Effector memory CD4-positive, alpha-beta T cell (primary cell): Measurements from ENCODE around the gene RBM47.

Experiments
- DNase-seq, 3 donors: peaks; one replicate each; pipeline ENCODE4 v3.0.0-alpha.2; 2020
- H3K27ac ChIP-seq: 2 replicates; pipeline ENCODE4 v1.7.0; 2013; ENCODE audit warnings: mild to moderate bottlenecking, low read length, moderate library complexity; ENCODE audit not compliant: insufficient read depth, poor library complexity, severe bottlenecking
- H3K27me3 ChIP-seq: replicated peaks from 2 replicates; pipeline ENCODE4 v1.7.0; 2013; ENCODE audit warnings: mild to moderate bottlenecking, low read length; ENCODE audit not compliant: insufficient read depth, control insufficient read depth, poor library complexity, severe bottlenecking
- H3K36me3 ChIP-seq: 2 replicates; pipeline ENCODE4 v1.7.0; 2013; ENCODE audit warnings: mild to moderate bottlenecking, low read length, moderate library complexity; ENCODE audit not compliant: control insufficient read depth, insufficient read depth
- H3K4me1 ChIP-seq: 2 replicates; pipeline ENCODE4 v1.7.0; 2013; ENCODE audit warnings: low read length, mild to moderate bottlenecking; ENCODE audit not compliant: control insufficient read depth, insufficient read depth, poor library complexity, severe bottlenecking
- H3K4me3 ChIP-seq: 2 replicates; pipeline ENCODE4 v1.7.0; 2013; ENCODE audit warnings: low read length, low read depth, mild to moderate bottlenecking; ENCODE audit not compliant: insufficient read depth, poor library complexity, severe bottlenecking
- H3K9me3 ChIP-seq: 2 replicates; pipeline ENCODE4 v1.7.0; 2013; ENCODE audit warnings: mild to moderate bottlenecking, low read length, moderate library complexity; ENCODE audit not compliant: control insufficient read depth

Gene RBM47

DNA sequence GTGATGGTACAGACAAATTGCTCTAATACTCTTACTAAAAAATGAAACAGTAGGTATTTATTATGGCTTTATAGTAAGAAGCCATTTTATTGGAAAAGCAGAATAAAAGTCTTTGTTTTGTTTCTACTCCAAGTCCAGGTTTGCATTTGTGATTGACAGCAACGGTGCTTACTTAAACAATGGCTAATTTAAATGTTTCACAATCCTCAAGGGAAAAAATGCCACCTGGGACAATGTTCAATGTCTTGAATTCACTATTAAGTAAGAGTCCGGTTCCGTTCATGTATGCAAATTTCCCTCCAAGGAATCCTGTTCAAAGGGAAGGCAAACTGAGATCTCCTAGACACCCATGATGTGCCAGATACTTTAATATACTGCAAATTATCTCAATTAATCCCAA lies 123.6 kb downstream of the RBM47 start:
- DNase-seq, result no peak
- H3K9me3 ChIP-seq, result no peaks in the 10 kb centered on the region
- no peaks in the 10 kb centered on the region for H3K4me1 ChIP-seq
- no peaks in the 10 kb centered on the region for H3K36me3 ChIP-seq
- H3K27me3 ChIP-seq, result no peaks in the 10 kb centered on the region
- H3K4me3 ChIP-seq, result no peak overlapping the region
- H3K27ac ChIP-seq, result no peak overlapping the region

DNA sequence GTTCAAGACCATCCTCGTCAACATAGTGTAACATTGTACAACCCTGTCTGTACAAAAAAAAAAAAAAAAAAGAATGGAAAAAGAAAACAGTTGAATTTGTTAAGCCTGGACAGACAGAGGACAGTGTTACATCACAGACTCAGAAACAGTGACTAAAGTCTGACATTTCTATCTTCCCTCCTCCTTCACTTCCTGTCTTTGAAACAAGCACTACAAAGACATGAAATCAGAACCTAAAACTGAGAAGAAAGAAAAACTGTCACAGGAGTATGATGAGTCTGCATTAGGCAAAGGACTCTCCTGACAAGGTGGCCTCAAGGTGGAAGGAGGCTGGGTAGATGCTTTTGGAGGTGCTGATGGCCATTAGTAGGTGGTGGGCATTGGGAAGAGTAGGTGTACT lies 126.7 kb downstream of the RBM47 start:
- Histone ChIP-seq H3K4me1 (no peaks in the 10 kb centered on the region), H3K27me3 (no peaks in the 10 kb centered on the region), H3K4me3 (no peak overlapping the region), H3K36me3 (no peaks in the 10 kb centered on the region), H3K9me3 (no peaks in the 10 kb centered on the region), H3K27ac (no peak overlapping the region)
- DNase-seq, result no peak

DNA sequence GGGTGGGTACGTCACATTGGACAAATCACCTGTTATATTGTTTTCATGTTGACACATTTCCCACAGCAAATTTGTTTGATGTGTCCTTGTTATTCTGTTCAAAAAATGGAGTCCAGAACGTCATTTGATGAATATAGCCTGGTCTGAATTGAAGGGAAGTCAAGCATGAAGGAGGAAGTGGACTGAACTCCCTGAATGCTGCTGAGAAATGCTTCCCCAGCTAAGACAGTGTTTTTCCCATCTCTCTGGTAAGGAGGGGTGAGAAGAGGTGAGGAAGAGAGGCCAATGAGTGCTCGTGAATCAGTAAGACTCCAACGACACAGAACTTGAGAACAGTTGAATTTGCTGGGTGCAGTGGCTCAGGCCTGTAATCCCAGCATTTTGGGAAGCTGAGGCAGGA lies 127.4 kb downstream of the RBM47 start:
- DNase-seq, result no peak
- Histone ChIP-seq H3K36me3 (no peaks in the 10 kb centered on the region), H3K27ac (no peak overlapping the region), H3K27me3 (no peaks in the 10 kb centered on the region), H3K4me1 (no peaks in the 10 kb centered on the region), H3K4me3 (no peak overlapping the region), H3K9me3 (no peaks in the 10 kb centered on the region)

DNA sequence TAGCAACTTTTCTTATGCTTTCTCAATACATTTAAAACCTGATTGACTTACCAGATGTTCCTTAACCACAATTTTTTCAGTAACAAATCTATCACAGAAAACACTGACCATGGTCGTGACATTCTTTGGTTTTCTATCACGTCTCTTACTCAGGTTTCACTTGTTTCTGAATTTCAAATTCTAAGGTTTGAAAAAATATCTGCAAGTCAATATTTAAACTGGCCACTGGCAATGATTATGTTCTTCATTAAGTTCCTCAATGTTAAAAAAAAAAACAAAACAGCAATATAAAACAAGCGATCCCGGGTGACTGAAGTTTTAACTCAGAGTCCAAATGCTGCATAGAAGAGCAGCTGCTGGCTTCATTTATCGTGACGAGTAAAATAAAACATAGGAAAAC lies 128.9 kb downstream of the RBM47 start:
- H3K27ac ChIP-seq, result no peak overlapping the region
- no peaks in the 10 kb centered on the region for H3K36me3 ChIP-seq
- no peaks in the 10 kb centered on the region for H3K9me3 ChIP-seq

DNA sequence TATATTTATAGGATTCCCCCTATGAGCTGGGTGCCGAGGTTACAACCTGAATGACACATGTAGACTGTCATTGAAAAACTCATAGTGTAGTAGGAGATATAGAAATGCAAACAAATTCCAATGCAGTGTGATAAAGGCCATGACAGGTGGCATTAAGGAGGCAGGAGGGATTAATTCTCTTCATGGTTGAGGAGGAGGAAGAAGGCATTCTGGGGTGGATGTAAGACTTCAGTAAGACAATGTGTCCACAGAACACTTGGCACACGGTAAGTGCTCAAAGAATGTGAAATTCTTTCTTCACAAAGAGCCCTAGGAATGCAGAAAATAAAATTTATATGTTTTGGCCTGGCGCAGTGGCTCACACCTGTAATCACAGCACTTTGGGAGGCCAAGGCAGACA lies 136.5 kb downstream of the RBM47 start:
- H3K9me3 ChIP-seq, result no peaks in the 10 kb centered on the region
- no peak for DNase-seq
- no peak overlapping the region for H3K4me3 ChIP-seq
- H3K27ac ChIP-seq, result no peak overlapping the region
- H3K27me3 ChIP-seq, result no peaks in the 10 kb centered on the region
- no peaks in the 10 kb centered on the region for H3K4me1 ChIP-seq
- H3K36me3 ChIP-seq, result no peaks in the 10 kb centered on the region

More for the DNA sequence above, 128.9 kb downstream of the RBM47 start:
- DNase-seq, result no peak
- H3K4me1 ChIP-seq, result no peaks in the 10 kb centered on the region
- H3K27me3 ChIP-seq, result no peaks in the 10 kb centered on the region
- H3K4me3 ChIP-seq, result no peak overlapping the region

DNA sequence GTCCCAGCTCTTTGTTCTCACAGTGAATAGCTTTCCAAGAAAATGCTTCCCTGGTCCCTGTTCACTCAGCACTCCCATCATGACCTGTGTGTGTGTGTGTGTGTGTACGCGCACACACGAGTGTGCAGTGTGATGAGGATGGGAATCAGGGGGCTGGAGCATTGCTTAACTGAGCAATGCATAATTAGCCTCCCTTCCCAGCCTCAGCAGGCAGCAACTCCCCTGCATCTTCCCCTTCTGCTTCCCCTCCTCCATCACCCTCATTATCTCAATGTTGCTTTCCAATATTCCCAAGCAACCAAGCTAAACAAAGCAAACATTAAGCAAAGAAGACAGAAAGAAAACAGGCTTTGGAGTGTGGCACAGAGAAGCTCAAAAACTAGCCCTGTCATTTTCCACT lies 137.0 kb downstream of the RBM47 start:
- no peaks in the 10 kb centered on the region for H3K27me3 ChIP-seq
- no peak overlapping the region for H3K27ac ChIP-seq
- no peaks in the 10 kb centered on the region for H3K4me1 ChIP-seq
- no peak for DNase-seq
- no peak overlapping the region for H3K4me3 ChIP-seq
- no peaks in the 10 kb centered on the region for H3K36me3 ChIP-seq
- no peaks in the 10 kb centered on the region for H3K9me3 ChIP-seq

DNA sequence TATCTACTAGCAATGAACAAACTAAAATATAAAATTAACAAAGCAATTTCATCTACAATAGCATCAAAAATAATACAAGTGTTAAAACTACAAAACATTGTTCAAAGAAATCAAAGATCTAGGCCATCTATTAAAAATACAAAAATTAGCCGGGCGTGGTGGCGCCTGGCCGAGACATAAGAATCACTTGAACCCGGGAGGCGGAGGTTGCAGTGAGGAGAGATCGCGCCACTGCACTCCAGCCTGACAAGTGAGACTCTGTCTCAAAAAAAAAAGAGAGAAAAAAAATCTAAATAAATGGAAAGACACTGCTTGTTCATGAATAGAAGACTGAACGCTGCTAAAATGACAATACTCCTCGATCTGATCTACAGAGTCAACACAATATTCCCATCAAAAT lies 139.2 kb downstream of the RBM47 start:
- H3K27me3 ChIP-seq, result no peaks in the 10 kb centered on the region
- H3K27ac ChIP-seq, result no peak overlapping the region

DNA sequence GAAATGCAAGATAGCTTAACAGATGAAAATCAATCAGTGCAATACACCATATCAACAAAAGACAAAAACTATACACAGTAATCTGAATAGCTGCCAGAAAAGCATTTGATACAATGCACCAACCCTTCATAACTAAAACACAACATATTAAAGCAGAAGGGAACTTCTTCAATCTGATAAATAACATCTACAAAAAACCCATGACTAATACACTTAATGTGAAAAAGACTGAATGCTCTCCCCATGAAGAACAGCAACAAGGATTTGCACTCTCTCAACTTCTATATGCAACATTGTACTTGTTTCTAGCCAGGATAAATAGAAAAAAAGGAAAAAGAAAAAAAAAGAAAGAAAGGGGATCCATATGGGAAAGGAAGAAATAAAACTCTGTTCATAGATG lies 139.7 kb downstream of the RBM47 start:
- Histone ChIP-seq H3K27me3 (no peaks in the 10 kb centered on the region), H3K4me3 (no peak overlapping the region), H3K36me3 (no peaks in the 10 kb centered on the region), H3K9me3 (no peaks in the 10 kb centered on the region), H3K27ac (no peak overlapping the region), H3K4me1 (no peaks in the 10 kb centered on the region)
- DNase-seq, result no peak

More for the DNA sequence above, 139.2 kb downstream of the RBM47 start:
- Histone ChIP-seq H3K9me3 (no peaks in the 10 kb centered on the region), H3K36me3 (no peaks in the 10 kb centered on the region), H3K4me3 (no peak overlapping the region), H3K4me1 (no peaks in the 10 kb centered on the region)
- no peak for DNase-seq

DNA sequence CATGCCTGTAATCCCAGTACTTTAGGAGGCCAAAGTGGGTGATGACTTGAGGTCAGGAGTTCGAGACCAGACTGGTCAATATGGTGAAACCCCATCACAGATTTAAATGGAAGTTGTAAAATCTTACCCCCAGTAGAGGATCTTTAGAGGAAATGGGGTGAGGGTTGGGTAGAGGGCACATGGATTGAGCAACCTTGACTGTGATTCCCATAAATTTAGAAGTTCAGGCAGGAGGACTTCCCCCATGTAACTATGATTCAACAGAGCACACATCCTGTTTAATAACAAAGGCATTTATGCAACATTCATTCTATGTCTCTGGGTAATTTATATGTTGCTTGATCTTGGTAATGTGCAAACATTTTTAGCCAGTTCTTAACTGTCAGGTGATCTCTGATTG lies 143.1 kb downstream of the RBM47 start:
- Histone ChIP-seq H3K4me1 (no peaks in the 10 kb centered on the region), H3K4me3 (no peak overlapping the region), H3K27ac (no peak overlapping the region), H3K27me3 (no peaks in the 10 kb centered on the region), H3K36me3 (no peaks in the 10 kb centered on the region), H3K9me3 (no peaks in the 10 kb centered on the region)
- DNase-seq, result no peak

DNA sequence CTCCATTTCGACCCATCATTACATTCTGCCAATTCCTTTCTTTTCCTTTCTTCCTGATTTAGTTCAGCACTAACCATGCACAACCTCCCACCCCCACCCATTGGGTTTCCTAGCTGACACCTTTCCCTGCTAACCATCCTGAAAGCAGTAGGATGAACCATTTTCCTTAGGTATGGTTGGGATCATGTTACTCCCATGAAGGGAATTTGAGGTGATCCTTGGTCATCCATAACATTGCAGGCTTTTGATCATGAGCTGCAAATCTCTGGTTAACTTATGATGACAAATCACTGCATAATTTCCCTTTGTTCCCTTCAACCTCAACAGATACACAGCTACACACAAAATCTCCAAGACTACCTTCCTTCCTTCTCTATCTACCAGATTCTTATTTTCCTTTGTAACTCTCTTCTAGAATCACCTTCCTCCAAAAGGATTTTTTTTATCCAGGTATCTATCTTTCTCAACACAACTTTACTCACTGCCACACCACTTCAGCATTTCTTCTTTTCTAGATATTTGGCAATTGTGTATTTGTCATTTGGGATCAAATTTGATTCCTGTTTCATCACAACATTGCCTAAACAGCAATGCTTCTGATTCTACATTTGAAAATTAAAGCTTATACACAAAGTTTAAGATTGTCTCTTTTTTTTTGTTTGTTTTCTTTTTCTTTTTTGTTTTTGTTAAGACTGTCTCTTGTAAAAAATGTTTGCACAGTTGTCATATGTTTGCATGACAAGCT lies 145.1 kb downstream of the RBM47 start:
- Histone ChIP-seq H3K4me1 (no peaks in the 10 kb centered on the region), H3K27ac (no peak overlapping the region), H3K9me3 (no peaks in the 10 kb centered on the region), H3K27me3 (no peaks in the 10 kb centered on the region), H3K4me3 (no peak overlapping the region), H3K36me3 (no peaks in the 10 kb centered on the region)
- DNase-seq, result no peak
